Measurements from ENCODE around the gene TMIGD3.

GRCh38 chr1:111444031-111444430 lies 59.4 kb downstream of the TMIGD3 start:
- TF ChIP-seq, protein P1, sequence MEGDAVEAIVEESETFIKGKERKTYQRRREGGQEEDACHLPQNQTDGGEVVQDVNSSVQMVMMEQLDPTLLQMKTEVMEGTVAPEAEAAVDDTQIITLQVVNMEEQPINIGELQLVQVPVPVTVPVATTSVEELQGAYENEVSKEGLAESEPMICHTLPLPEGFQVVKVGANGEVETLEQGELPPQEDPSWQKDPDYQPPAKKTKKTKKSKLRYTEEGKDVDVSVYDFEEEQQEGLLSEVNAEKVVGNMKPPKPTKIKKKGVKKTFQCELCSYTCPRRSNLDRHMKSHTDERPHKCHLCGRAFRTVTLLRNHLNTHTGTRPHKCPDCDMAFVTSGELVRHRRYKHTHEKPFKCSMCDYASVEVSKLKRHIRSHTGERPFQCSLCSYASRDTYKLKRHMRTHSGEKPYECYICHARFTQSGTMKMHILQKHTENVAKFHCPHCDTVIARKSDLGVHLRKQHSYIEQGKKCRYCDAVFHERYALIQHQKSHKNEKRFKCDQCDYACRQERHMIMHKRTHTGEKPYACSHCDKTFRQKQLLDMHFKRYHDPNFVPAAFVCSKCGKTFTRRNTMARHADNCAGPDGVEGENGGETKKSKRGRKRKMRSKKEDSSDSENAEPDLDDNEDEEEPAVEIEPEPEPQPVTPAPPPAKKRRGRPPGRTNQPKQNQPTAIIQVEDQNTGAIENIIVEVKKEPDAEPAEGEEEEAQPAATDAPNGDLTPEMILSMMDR (conservative IDR thresholded peaks at IDR 0.05 in 1 of 2, IDR thresholded peaks at IDR 0.05 in 1 of 2; ENCODE audit: low read depth in 1 of 2, low read length in 2 of 2), result no peak
- no peak for TF ChIP-seq EZH2 (IDR thresholded peaks at IDR 0.05; ENCODE audit: low read length, missing control alignments)

All from fibroblast of lung (primary cell).